Measurements from ENCODE around the gene EFNA3. TPM values are rescaled to one million over a fixed set of nuclear protein-coding genes. Genes with fewer than 3 reads are reported as not detected.

The EFNA3 gene
- total RNA-seq, 1 experiment from 2014 or later: 12.5 TPM

- peak; percentile 58 for TF ChIP-seq USF2 (CRISPR knock-in tag; IDR thresholded peaks at IDR 0.05)
- TF ChIP-seq AR (CRISPR knock-in tag; IDR thresholded peaks at IDR 0.05): no peak
These were observed 3.0 kb downstream of the EFNA3 start (continued) for GRCh38 chr1:155081472-155082300.

GRCh38 chr1:155082301-155083051 is 3.8 kb downstream of the EFNA3 start:
- peaks cover 69% of the 10 kb centered on the region for H3K27me3 Mint-ChIP-seq (ENCODE audit: low read depth)
- H3K4me1 Mint-ChIP-seq: peaks cover 39% of the 10 kb centered on the region
- no peak overlapping the region for H3K27ac Mint-ChIP-seq
- no peak for DNase-seq (ENCODE audit: low spot score)
- ChIA-PET POLR2A (interaction anchor here (0.6 kb wide), 1 partner anchor 86 kb away, joined by 6 read pairs; no protein-coding TSS in a partner anchor), CTCF (interaction anchor here (0.6 to 2.0 kb wide), 4 partner anchors 19 to 146 kb away, joined by 3 to 9 read pairs (median 4); partner anchors contain the start of genes EFNA4 and PMVK)
- TF ChIP-seq MLX (CRISPR knock-in tag; IDR thresholded peaks at IDR 0.05) (no peak), ATF1 (CRISPR knock-in tag; IDR thresholded peaks at IDR 0.05) (no peak), ARID4B (CRISPR knock-in tag; IDR thresholded peaks at IDR 0.05; ENCODE audit: borderline replicate concordance) (no peak), ERG (CRISPR knock-in tag; IDR thresholded peaks at IDR 0.05) (no peak), ESRRA (CRISPR knock-in tag; IDR thresholded peaks at IDR 0.05; ENCODE audit: borderline replicate concordance) (no peak), MAX (CRISPR knock-in tag; IDR thresholded peaks at IDR 0.05) (0 out of 2 replicates have a peak, but pooled peaks have one; percentile 2)
- no peak for ATAC-seq
- no peaks in the 10 kb centered on the region for H3K36me3 Mint-ChIP-seq
- H3K9me3 Mint-ChIP-seq: no peaks in the 10 kb centered on the region
- H3K4me3 Mint-ChIP-seq: peak overlapping the region; percentile 63
